ENCODE data around the gene KMT2E. TPM values are rescaled to one million over a fixed set of nuclear protein-coding genes. Genes with fewer than 3 reads are reported as not detected.

KMT2E gene
- total RNA-seq, 2 experiments from 2014 or later, result 295 to 296 TPM

DNA sequence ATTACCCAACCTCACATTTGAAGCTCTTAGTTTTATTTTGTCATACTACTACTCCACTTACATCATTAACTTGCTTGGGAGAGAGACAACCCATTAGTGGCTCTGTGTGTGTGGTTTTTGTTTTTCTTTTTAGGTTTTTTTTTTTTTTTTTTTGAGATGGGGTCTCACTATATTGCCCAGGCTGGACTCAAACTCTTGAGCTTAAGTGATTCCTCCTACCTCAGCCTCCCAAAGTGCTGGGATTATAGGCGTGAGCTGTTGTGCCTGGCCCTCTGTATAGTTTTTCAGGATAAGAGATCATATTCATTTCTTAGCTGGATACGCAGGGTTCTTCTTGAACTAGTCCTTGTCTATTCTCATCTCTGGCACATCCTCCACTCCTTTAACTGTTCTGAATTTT is 41.1 kb downstream of the KMT2E start:
- no peaks in the 10 kb centered on the region for H3K27me3 Mint-ChIP-seq
- H3K36me3 ChIP-seq (ENCODE audit: insufficient read depth, low read length), result peaks cover 60% of the 10 kb centered on the region
- H3K4me3 ChIP-seq (ENCODE audit: low read length), result no peak overlapping the region
- peaks cover 93% of the 10 kb centered on the region for H3K4me1 Mint-ChIP-seq (ENCODE audit: low read depth)
- H3K4me1 ChIP-seq (ENCODE audit: insufficient read depth, low read length), result peaks cover 16% of the 10 kb centered on the region
- H3K9me3 Mint-ChIP-seq, result no peaks in the 10 kb centered on the region
- DNase-seq (no peak), ATAC-seq (ENCODE audit: poor library complexity) (no peak)
- no peak overlapping the region for H3K4me3 Mint-ChIP-seq
- H3K27ac ChIP-seq (ENCODE audit: low read depth in 1 of 2, low read length in 2 of 2), result no peak overlapping the region
- peaks cover 92% of the 10 kb centered on the region for H3K36me3 Mint-ChIP-seq (ENCODE audit: low read depth)
- H3K27me3 ChIP-seq (ENCODE audit: control insufficient read depth in 1 of 2, insufficient read depth in 2 of 2, low read length in 2 of 2), result no peaks in the 10 kb centered on the region
- H3K27ac Mint-ChIP-seq, result peak overlapping the region; percentile 76
- CTCF ChIA-PET, result interaction anchor here (0.6 to 1.8 kb wide), 6 partner anchors 13 to 68 kb away, joined by 3 to 4 read pairs (median 3); no protein-coding TSS in a partner anchor
- TF ChIP-seq, protein P1, sequence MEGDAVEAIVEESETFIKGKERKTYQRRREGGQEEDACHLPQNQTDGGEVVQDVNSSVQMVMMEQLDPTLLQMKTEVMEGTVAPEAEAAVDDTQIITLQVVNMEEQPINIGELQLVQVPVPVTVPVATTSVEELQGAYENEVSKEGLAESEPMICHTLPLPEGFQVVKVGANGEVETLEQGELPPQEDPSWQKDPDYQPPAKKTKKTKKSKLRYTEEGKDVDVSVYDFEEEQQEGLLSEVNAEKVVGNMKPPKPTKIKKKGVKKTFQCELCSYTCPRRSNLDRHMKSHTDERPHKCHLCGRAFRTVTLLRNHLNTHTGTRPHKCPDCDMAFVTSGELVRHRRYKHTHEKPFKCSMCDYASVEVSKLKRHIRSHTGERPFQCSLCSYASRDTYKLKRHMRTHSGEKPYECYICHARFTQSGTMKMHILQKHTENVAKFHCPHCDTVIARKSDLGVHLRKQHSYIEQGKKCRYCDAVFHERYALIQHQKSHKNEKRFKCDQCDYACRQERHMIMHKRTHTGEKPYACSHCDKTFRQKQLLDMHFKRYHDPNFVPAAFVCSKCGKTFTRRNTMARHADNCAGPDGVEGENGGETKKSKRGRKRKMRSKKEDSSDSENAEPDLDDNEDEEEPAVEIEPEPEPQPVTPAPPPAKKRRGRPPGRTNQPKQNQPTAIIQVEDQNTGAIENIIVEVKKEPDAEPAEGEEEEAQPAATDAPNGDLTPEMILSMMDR (IDR thresholded peaks at IDR 0.05), result no peak
- H3K9me3 ChIP-seq (ENCODE audit: control insufficient read depth in 1 of 2, insufficient read depth in 1 of 2, low read length in 2 of 2), result no peaks in the 10 kb centered on the region
- intact Hi-C loops (cut with DNase I, micrococcal nuclease), result loop anchor here in 1 of 2 experiments (5.0 kb wide), 1 partner anchor 38 kb away; no protein-coding TSS in a partner anchor
- POLR2A ChIA-PET, result interaction anchor here (0.9 to 4.5 kb wide), 2 partner anchors 40 to 72 kb away, joined by 3 to 20 read pairs; partner anchors contain the start of gene KMT2E

DNA sequence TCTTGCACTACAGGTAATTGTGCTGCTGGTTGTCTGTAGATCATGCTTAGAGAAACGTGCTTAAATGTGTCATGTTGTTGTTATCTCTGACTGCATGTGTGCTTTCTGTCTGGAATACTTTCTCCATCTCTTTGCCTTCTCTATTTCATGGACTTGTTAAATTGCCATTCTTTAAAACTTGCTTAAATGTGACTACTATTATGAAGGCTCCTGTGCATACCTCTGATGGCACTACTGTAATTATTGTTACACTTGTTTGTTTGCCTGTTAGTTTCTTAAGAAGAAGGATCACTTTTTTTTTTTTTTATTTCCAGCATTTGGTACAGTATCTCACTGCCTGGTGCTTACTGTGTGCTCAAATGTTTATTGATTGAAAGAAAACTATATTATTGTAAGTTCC is 41.6 kb downstream of the KMT2E start:
- Mint-ChIP-seq H3K36me3 (ENCODE audit: low read depth) (peaks cover 92% of the 10 kb centered on the region), H3K9me3 (no peaks in the 10 kb centered on the region), H3K4me1 (ENCODE audit: low read depth) (peaks cover 93% of the 10 kb centered on the region), H3K27ac (peak overlapping the region; percentile 76), H3K27me3 (no peaks in the 10 kb centered on the region), H3K4me3 (no peak overlapping the region)
- H3K9me3 ChIP-seq (ENCODE audit: control insufficient read depth in 1 of 2, insufficient read depth in 1 of 2, low read length in 2 of 2), result no peaks in the 10 kb centered on the region
- POLR2A ChIA-PET, result interaction anchor here (4.5 kb wide), 1 partner anchor 40 kb away, joined by 20 read pairs; the partner anchor contains the start of gene KMT2E
- ATAC-seq (ENCODE audit: poor library complexity) (peak; percentile 38), DNase-seq (no peak)
- peaks cover 58% of the 10 kb centered on the region for H3K36me3 ChIP-seq (ENCODE audit: insufficient read depth, low read length)
- no peaks in the 10 kb centered on the region for H3K27me3 ChIP-seq (ENCODE audit: control insufficient read depth in 1 of 2, insufficient read depth in 2 of 2, low read length in 2 of 2)
- H3K4me1 ChIP-seq (ENCODE audit: insufficient read depth, low read length), result peaks cover 16% of the 10 kb centered on the region
- intact Hi-C loops (cut with DNase I, micrococcal nuclease), result loop anchor here in 1 of 2 experiments (5.0 kb wide), 1 partner anchor 38 kb away; no protein-coding TSS in a partner anchor
- no peak overlapping the region for H3K27ac ChIP-seq (ENCODE audit: low read depth in 1 of 2, low read length in 2 of 2)
- H3K4me3 ChIP-seq (ENCODE audit: low read length), result no peak overlapping the region
- CTCF ChIA-PET, result interaction anchor here (0.6 to 1.8 kb wide), 4 partner anchors 13 to 67 kb away, joined by 3 to 4 read pairs (median 4); no protein-coding TSS in a partner anchor
- TF ChIP-seq, protein P1 (IDR thresholded peaks at IDR 0.05), result no peak

DNA sequence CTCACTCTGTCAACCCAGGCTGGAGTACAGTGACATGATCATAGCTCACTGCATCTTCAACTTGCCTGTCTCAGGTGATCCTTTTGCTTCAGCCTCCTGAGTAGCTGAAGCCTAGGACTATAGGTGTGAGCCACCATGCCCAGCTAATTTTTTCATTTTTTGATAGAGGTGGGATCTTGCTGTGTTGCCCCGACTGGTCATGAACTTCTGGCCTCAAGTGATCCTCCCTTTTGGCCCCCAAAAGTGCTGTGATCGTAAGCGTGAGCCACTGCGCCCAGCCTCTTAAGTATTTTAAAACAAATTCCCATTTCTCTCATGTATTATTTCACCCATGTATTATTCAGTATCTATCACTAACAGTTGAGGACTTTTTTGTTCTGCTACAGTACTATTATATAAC is 43.5 kb downstream of the KMT2E start:
- Mint-ChIP-seq H3K4me1 (ENCODE audit: low read depth) (peaks cover 92% of the 10 kb centered on the region), H3K9me3 (no peaks in the 10 kb centered on the region), H3K36me3 (ENCODE audit: low read depth) (peaks cover 91% of the 10 kb centered on the region), H3K27me3 (no peaks in the 10 kb centered on the region), H3K27ac (peak overlapping the region; percentile 76), H3K4me3 (no peak overlapping the region)
- DNase-seq (no peak), ATAC-seq (ENCODE audit: poor library complexity) (no peak)
- Histone ChIP-seq H3K27ac (ENCODE audit: low read depth in 1 of 2, low read length in 2 of 2) (no peak overlapping the region), H3K36me3 (ENCODE audit: insufficient read depth, low read length) (peaks cover 58% of the 10 kb centered on the region), H3K4me1 (ENCODE audit: insufficient read depth, low read length) (peaks cover 16% of the 10 kb centered on the region), H3K9me3 (ENCODE audit: control insufficient read depth in 1 of 2, insufficient read depth in 1 of 2, low read length in 2 of 2) (no peaks in the 10 kb centered on the region), H3K4me3 (ENCODE audit: low read length) (no peak overlapping the region), H3K27me3 (ENCODE audit: control insufficient read depth in 1 of 2, insufficient read depth in 2 of 2, low read length in 2 of 2) (no peaks in the 10 kb centered on the region)
- ChIA-PET POLR2A (interaction anchor here (1.1 kb wide), 1 partner anchor 74 kb away, joined by 3 read pairs; no protein-coding TSS in a partner anchor), CTCF (no interaction called here)
- intact Hi-C loops (cut with DNase I, micrococcal nuclease), result loop anchor here in 1 of 2 experiments (5.0 kb wide), 1 partner anchor 40 kb away; no protein-coding TSS in a partner anchor
- TF ChIP-seq, protein P1 (IDR thresholded peaks at IDR 0.05), result no peak
